HG02852 (cell line): ENCODE measurements around the gene RPS15.

Experiments used
- ATAC-seq: cut with Tn5 transposase; IDR thresholded peaks from one replicate; pipeline ENCODE4 v1.9.1; 2021; ENCODE audit warnings: mild to moderate bottlenecking, moderate library complexity; ENCODE audit not compliant: unreplicated experiment

The RPS15 gene

DNA sequence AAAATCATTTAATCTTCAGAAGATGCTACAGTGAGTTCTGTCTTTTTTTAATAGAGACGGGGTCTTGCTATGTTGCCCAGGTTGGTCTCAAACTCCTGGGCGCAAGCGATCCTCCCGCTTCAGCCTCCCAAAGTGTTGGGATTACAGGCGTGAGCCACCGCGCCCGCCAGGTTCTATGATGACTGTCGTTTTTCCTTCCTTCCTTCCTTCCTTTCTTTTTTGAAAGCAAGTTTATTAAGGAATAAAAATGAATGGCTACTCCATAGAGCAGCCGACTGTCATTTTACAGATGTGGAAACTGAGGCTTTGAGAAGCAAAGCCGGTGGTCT is 36.3 kb upstream of the RPS15 start:
- ATAC-seq = no peak

DNA sequence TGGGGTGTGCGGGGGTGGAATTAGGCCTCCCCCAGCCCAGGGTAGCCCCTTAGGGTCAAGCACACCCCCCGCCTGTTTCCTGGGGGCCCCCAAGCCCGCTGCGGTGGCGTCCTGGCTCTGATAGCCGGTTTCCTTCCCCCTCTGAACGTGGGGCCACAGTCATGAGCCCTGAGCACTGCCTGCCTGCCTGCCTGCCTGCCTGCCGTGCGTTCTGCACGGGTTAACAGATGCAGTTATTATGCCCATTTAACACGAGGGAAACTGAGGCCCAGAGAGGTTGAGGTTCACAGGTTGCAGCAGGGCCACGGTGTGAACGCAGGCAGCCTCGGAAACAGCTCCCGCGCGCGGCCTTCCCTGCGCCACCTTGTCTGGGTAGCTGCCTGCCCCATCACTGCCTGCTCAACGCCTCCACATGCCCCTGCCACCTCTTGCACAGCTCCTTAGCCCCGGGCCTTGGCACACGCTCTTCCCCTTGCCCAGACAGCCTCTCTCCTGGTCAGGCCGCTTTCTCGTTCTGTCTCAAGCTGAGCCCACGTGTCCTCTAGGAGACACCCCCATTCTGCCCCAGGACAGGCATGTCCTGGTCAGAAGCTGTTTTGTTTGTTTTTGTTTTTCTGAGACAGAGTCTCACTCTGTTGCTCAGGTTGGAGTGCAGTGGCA is 35.7 kb upstream of the RPS15 start:
- ATAC-seq = no peak

DNA sequence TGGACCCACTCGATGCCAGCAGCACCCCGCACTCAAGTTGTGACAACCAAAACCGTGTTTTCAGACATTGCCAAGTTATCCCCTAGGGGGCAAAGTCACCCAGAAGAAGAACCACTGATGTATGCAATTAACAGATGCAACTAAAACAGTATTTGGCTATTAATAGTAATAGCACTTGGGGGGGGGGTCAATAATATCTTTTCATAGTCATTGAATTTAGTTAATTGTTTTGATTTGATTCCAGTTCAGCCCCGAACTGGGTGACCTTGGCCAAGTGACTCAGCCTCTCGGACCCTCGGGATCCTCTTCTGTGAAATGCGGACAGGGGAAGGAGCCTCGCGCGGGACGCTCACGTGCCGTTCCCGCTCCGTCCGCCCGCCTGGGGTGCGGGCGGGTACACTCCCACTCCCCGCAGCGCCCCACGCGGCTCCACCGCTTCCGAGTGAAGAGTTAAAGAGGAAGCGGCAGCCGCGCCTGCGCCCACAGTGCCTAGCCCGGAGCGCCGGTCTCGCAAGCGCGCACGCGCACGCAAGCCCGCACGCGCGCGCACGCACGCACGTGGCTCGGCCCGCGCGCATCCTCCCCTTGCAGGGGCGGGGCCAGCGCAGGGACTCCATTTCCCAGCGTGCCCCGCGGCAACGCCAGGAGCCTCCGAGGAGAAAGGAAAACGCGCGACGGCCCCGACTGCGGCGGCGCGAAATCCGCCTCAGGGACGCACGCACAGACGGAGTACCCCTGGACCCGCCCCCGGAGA is 31.2 kb upstream of the RPS15 start:
- ATAC-seq = peak; percentile 63

DNA sequence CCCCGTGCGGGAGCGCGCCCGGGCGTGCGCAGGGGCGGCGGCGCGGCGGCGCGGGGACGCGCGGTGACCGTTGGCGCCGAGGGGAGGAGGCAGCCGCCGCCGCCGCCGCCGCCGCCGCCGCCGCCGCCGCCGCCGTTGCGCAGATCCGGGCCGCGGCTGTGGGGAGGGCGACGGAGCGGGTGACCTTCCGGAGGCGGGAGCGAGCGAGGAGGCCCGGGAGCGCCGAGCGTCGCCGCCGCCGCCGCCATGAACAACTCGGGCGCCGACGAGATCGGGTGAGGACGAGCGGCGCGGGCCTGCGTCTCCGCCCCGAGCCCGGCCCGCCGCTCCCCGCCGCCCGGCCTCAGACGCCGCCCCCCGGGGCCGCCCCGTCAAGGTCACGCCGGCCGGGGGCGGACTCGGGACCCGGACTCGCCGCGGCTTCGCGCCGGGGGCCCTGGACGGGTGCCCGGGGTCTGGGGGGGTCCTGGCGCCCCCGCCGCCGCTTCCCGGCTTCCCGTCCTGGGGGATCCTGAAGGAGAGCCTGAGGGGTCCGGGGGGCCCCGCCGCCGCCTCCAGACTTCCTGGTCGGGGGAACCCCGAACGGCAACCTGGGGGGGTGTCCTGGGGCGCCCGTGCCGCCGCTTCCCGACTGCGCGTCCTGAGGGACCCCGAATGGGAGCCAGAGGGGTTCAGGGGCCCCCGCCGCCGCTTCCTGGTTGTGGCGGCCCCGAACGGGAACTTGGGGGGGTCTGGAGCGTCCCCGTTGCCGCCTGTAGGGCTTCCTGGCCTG is 30.5 kb upstream of the RPS15 start, which contains the start of gene DAZAP1:
DAZAP1 (plus strand) TSS at position 59 of the 772 bp plus-strand sequence; CDS start at position 247, 188 bp downstream.
- peak; percentile 34 for ATAC-seq

DNA sequence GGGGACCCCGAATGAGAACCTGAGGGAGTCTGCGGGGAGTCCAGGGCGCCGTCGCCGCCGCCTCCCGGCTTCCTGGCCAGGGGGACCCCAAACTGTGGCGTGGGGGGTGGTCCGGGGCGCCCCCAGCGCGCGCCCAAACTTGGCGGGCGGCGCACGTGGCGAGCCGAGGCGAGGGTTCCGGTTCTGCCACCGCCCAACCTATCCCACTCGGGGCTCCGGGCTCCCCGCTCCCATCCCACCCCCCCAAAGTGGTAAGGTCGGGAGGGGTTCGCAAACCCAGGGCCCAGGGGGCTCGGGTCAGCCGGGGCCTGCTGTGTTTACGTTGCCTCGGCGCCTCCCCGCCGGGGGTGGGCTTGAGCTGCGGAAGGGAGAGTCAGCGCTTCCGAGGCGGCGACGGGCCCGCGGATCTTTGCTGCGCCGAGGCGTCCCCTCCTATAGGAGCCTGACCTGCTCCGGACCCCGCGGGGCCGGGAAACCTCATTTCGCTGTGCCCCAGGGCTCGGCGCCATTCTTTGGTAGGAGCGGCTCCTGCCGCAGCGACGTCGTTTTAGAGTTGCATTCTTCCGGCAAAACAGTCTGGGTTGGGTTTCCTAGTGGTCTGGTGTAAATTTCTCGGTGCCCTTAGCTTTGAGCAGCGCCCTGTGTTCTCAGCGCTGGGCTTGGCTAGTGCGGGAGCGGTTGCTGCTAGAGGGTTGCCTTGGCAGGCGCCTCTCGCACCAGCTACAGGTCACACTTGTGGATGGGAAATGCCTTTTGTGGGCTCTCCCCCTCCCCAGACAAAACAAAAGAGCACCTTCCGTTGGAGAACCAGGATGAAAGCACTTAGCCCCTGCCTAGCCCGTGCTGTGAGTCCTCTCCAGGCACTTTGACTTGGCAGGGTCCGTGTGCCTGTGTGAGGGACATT is 29.6 kb upstream of the RPS15 start:
- ATAC-seq = no peak

DNA sequence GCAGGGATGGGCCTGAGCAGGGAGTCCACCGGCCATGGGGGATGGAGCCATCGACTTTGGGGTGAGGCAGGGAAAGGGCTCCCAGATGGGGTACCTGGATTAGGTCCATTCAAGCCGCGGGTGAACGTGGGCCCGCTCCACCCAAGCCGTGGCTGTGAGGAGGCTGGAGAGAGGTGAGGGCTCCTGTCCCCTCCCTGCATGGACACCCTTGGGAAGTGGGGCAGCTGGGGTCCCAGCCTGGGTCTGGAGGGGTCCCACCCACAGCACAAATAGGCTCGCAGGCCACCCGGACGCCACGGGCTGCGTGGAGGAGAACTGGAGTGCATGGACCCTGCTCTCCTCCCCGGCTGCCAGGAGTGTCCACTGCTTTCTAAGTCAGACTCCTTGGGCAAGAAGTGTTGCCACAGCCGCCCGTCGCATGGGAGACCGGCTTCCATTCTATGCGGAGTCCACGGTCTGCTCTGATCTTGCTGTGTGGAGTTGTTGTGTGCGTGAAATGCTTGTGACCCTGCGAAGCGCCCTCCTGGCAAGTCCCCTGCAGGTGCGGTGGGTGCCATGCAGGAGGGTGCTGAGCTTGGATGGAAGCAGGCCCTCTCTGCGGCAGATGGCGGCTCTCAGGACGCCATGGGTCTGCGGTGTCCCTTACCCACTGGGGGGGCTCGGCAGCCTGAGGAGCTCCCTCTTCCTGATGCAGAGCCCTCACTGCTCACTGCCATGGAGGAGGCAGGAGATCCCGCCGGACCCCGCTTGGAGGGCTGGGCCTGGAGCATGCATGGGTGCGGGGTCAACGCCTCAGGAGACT is 28.8 kb upstream of the RPS15 start:
- ATAC-seq = no peak

DNA sequence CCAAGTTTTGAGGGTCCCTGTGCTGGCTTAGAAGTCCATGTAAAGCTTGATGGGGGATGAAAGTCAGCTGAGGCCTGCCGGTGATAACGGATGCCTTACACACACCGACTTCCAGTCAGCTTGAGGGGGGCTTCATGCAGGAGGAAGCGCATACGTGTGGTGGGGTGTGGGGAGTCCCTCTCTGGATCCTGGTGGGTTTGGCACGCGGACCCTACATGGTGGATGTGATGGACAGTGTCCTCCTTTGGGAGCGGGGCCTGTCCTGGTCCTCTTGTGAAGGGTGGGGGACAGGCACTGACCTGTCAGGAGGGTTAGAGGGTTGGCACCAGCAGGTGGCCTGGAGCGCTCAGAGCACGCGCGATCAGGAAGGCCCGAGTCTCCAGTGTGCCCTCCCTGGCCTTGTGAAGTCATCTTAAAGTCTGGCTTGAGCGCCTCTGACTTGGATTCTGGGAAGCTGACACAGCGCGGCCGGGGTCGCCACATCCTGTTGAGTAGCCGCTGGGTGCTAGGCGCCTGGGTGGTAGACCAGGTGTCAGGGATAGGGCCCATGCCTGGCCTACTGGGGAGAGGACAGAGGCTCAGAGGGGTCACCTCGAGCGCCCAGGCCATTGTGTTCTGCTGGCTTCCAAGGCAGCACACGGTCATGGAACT is 27.9 kb upstream of the RPS15 start:
- ATAC-seq = no peak

DNA sequence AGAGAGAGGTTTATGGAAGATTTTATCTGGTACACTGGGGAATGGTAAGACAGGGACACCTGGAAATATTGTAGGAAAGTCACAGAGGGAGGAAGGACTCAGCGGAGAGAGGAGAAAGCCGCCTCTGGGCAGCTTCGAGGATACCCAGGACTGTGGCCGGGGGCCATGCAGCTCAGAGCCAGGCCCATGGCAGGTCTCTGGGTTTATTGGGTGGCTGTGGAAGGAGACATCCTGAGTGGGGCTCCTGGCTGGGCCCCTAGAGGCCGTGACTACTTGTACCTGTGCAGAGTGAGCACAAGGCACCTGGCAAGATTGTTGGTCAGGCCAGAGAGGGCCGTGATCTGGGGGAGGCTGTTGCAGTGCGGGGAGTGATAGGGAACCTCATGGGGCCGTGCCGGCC is 27.4 kb upstream of the RPS15 start:
- no peak for ATAC-seq

DNA sequence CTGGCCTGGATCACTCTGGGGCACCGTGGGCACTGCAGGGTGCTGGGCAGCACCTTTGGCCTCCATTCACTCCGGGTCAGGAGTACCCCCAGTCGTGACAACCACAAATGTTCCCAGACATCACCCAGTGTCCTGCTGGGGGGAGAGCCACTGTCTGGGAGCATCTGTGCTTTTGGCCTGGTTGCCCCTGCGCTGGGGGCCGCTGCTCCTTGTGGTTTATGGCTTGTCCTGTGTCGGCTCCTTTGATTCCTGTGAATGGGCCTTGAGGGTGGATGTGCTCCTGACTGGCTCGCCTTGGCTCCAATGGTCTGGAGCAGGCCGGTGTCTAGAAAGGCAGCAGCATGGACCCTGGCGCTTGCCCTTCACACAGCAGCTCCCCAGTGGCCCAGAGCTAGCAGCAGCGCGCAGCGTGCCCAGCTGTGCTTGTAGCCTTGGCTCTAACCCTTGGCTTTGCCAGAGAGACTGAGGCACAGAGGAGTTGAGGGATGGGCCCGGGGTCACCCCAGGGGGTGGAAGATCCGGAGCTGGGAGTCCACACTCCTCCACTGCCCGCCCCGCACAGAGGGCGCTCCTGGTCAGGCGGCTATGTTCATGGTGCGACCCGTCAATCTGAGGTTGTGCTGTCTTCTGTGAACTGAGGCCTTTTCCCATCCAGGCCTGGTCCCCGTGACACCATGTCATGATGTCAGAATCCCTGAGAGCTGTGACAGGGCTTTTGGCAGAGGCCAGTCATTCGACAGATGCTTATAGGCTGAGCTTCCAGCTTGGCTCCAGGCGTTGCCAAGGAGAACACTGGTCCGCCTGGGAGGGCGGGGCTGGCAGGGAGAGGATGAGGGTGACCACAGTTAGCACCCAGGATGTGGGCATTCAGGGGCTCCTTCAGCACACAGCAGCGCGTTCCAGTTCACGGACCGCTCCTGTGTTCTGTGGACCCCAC is 26.7 kb upstream of the RPS15 start:
- no peak for ATAC-seq

DNA sequence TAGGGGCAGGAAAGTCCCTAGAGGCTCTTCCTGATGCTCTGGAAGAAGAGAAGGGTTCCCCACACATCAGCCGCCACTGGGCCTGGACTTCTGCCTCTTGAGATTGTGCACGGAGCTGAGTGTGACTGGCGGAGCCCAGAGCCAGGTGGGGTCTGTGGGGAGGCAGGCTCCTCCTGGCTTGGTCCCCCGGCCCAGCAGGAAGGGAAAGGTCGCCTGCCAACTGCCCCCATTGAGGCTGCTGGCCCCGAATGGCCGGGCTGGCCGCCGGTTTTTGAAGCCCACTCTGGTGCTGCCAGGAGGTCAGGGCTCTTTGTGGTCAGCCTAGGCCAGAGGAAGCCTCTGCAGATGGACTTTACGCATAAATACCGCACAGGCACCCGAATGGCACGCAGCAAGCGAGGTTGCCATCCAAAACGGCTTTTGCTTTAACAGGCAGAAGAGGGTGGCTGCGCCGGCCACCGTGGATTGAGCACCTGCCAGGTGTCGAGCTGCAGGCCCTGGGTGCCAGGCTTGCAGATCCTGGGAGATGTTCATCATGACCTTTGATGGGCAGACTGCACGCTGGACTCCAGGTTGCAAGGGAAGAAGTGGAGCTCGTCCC is 25.8 kb upstream of the RPS15 start:
- no peak for ATAC-seq

DNA sequence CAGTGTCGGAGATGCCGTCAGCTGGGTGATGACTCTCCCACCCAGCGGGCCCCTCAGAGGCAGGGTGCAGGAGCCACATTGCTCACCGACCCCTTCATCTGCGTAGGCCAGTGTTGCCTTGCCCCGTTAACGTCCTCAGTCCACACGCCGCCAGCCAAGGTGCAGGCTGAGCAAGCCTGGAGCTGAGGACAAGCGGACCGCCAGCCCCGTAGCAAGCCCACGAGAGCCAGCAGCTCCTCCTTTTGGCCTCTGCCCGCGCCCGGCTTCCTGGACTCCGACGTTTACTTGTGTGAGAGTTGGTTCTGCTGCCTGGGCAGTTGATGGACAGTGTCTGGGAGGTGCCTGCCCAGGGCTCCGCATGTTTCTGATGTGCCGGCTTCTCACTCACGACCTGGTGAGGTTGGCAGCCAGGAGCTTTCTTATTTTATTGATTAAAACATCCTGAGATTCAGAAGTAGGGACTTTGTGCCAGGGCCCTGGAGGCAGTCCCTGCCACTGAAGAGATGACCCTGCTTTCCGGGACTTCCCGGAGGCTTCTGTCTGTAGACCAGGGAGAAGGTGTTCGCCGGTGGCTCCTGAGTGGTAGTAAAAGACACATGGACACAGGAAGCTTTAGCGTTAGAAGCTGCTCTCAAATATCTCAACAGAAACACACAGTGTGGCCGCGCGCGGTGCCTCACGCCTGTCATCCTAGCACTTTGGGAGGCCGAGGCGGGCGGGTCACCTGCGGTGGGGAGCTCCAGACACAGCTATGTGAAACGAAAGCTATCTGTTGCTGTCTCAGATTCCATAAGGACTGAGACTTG is 25.0 kb upstream of the RPS15 start:
- ATAC-seq = no peak

DNA sequence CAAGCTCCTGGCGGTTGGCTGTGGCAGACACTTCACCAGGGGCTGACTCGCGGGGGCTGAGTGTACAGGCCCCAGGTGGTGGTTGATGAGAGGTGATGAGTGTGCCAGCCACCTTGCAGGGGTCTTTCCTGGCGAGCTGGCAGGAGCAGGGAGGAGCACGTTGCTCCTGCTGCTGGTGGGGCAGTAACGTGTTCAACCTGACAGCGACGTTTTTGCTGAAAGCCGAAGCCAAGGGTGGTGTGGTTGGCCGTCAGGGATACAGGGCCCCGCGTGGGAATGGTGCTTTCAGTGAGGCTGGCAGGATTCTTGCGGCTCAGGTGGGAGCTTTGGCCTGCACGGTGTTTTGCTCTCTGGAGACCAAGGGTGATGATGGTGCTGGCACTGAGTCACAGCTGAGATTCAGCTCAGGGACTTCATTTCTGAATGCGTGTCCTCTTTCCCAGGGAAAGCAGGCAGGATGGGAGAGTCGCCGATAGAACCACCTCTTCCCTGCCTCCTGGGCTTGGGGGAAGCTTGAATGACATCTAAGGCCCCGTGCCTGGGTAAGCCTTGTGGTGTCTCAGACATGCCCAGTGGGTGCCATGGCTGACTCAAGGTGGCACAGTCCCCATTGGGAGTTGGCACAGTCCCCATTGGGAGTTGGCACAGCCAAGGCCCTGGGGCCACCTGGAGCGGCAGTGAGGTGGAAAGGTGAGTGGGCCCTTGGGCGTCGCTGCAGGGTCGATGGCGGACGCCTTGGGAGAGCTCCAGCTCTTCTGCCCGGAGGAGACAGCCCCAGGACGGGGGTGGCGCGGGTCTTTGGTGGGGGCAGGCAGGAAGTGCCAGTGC is 22.0 kb upstream of the RPS15 start:
- no peak for ATAC-seq

DNA sequence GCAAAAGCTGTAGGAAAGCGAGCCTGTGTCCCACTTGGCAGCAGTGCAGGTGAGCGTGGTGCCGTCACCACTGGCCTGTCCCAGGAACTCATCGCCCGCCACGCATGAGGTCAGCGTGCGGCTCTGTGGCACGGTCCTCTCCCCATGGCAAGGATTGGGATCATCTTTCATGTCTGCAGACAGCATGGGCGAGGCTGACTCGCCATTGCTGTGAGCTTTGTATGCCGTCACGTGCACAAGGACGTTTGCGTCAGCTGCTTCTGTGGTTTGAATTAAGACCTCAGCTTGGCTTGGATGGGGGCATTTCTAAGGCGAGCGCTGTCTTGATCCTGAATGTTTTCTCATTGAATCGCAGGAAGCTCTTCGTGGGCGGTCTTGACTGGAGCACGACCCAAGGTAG is 21.1 kb upstream of the RPS15 start:
- ATAC-seq = no peak

DNA sequence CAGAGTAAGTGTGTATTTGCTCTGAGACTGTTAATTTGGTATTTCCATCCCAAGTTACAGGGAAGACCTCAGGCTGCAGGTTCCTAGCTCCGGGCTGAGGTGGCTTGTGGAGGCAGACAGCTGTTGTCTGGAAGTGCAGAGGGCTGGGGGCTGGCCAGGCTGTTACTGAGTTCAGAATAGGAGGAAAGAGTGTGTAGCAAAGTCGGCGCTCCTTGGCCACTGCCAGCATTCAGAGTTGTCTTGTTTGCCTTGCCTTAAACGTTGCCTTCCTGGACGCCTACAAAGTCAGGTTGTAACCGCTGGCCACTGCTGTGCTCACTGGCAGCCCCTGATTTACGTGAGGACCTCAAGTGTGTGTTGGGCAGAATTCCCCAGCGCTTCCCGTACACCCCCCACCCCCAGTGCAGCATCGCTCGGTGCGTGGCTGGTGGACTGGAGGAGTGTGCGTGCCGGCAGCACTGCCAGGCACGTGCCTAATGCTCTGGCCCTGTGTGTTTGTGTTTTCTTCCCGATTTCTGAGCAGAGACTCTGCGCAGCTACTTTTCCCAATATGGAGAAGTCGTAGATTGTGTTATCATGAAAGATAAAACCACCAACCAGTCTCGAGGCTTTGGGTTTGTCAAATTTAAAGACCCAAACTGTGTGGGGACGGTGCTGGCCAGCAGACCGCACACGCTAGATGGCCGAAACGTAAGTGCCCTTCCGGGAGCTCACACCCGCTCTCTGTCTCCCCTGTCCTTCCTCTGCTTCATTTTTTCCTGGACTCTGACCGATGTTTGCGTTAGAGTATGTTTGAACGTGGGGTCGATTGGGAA is 20.3 kb upstream of the RPS15 start:
- ATAC-seq = no peak

DNA sequence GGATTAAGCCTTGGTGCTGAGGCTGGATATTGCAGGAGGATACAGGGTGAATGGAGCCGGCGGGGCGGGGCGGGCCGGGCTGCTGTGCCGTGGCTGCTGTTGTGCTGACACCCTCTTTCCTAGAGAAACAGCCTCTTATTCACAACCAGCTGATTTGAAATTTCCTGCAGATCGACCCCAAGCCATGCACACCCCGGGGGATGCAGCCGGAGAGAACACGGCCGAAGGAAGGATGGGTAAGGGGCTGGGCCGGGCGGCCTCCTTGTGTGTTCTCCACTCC is 19.8 kb upstream of the RPS15 start:
- no peak for ATAC-seq
